Kidney (tissue), 14 donors: ENCODE measurements around the gene TPI1. TPM values are rescaled to one million over a fixed set of nuclear protein-coding genes. Genes with fewer than 3 reads are reported as not detected.

Experiments used
- DNase-seq, 5 donors: peaks; one replicate each; pipeline ENCODE4 v3.0.0-alpha.2; 2013 to 2020
- FAIRE-seq: peaks from 2 replicates; lab custom pipeline; 2012; peaks lifted over from hg19 to GRCh38; lab: Jason Lieb, UNC
- H3K27ac ChIP-seq, 2 donors: one replicate each; pipeline ENCODE4 v1.7.0; 2013; ENCODE audit warnings: low read depth in 2 of 2, low read length in 2 of 2, inconsistent platforms in 1 of 2
- H3K27me3 ChIP-seq: one replicate; pipeline ENCODE4 v1.7.1; 2013; ENCODE audit warnings: low read length, inconsistent platforms; ENCODE audit not compliant: control insufficient read depth, insufficient read depth
- H3K36me3 ChIP-seq, 3 donors: one replicate each; pipeline versions ENCODE4 v1.7.0 to v1.7.1; 2013; ENCODE audit warnings: low read length in 3 of 3, control low read depth in 1 of 3, inconsistent platforms in 1 of 3; ENCODE audit not compliant: insufficient read depth in 3 of 3, control insufficient read depth in 2 of 3
- H3K4me1 ChIP-seq, 3 donors: one replicate each; pipeline versions ENCODE4 v1.7.0 to v1.7.1; 2013; ENCODE audit warnings: low read length in 3 of 3, inconsistent platforms in 1 of 3, low read depth in 1 of 3; ENCODE audit not compliant: control insufficient read depth in 2 of 3, insufficient read depth in 2 of 3
- H3K4me3 ChIP-seq, 3 donors: one replicate each; pipeline versions ENCODE4 v1.7.0 to v1.8.1; 2013; ENCODE audit warnings: low read length in 3 of 3, control low read depth in 1 of 3, inconsistent platforms in 1 of 3
- H3K9ac ChIP-seq, 3 donors: one replicate each; pipeline versions ENCODE4 v1.7.0 to v1.7.1; 2013; ENCODE audit warnings: low read length in 3 of 3, control low read depth in 1 of 3, inconsistent platforms in 1 of 3
- H3K9me3 ChIP-seq, 3 donors: one replicate each; pipeline versions ENCODE4 v1.7.0 to v1.7.1; 2013; ENCODE audit warnings: low read length in 3 of 3, control low read depth in 1 of 3, inconsistent platforms in 1 of 3; ENCODE audit not compliant: control insufficient read depth in 2 of 3, insufficient read depth in 1 of 3
- intact Hi-C: fragments of 100-400 bp; cut with DNase I; formaldehyde crosslinking; loops from one replicate; pipeline ENCODE4 v1.11.1; 2022
- polyA plus RNA-seq: library from polyadenylated mRNA; stranded (reverse); fragments of 350-450 nt; fragmentation: Illumina TruSeq; extraction: RNeasy Lipid Tissue Mini Kit (QIAGEN cat#74804); gene quantifications from one replicate; pipeline ENCODE4 v1.2.3, GENCODE V29; 2014; ENCODE audit warnings: low read depth, low replicate concordance; ENCODE audit not compliant: insufficient read depth
- total RNA-seq: library from RNA; stranded (reverse); fragmentation: NEBNext Ultra II Directional; extraction: Animal tissue kit (Norgen Biotek cat#: 25700); gene quantifications from one replicate; pipeline ENCODE4 v1.2.1, GENCODE V29; 2021
- TF ChIP-seq, protein P1 (sequence below): IDR thresholded peaks from 3 replicates; pipeline ENCODE4 v1.5.1; 2012; ENCODE audit warnings: mild to moderate bottlenecking, moderate library complexity, borderline replicate concordance; ENCODE audit not compliant: insufficient read depth; ENCODE audit errors: extremely low read depth
- donor health status: control.
- donor health status: control.
- donor health status: control.
- donor health status: control.
- donor health status: control.
- donor health status: DM: yes; HTN: yes; CAD: no.
- donor health status: Normal renal cell carcinoma (clear cell type).

TPI1 gene
- total and polyA plus RNA-seq, 2 donors from 2014 or later = 437 to 1,220 TPM

DNA sequence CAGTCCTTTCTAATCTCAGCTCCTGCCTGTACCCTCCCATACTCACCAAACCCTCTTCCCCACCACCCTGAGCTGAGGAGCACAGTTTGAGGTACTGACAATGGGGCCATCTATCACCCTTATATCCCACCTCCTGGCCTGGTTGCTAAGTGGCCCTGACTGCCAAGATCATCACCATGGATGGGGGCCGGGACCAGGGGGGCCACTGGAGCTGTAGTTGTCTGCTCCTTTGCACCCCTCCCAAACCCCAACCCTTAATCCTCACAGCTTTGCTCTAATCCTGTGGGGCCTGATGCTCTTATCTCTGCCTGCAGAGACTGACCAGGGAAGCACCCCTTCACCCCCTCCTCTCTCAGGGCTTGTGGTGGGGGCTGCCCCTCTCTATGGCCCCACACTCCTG lies 27.0 kb upstream of the TPI1 start:
- no peaks in the 10 kb centered on the region for H3K9me3 ChIP-seq
- DNase-seq = no peak
- no peak overlapping the region for H3K9ac ChIP-seq
- H3K36me3 ChIP-seq = peaks cover 0 to 9% (median 0%) of the 10 kb centered on the region in 3 donors
- H3K4me3 ChIP-seq = no peak overlapping the region
- no peaks in the 10 kb centered on the region for H3K4me1 ChIP-seq
- intact Hi-C loops = no loop called here
- H3K27me3 ChIP-seq = no peaks in the 10 kb centered on the region
- no peak overlapping the region for H3K27ac ChIP-seq
- TF ChIP-seq, protein P1, sequence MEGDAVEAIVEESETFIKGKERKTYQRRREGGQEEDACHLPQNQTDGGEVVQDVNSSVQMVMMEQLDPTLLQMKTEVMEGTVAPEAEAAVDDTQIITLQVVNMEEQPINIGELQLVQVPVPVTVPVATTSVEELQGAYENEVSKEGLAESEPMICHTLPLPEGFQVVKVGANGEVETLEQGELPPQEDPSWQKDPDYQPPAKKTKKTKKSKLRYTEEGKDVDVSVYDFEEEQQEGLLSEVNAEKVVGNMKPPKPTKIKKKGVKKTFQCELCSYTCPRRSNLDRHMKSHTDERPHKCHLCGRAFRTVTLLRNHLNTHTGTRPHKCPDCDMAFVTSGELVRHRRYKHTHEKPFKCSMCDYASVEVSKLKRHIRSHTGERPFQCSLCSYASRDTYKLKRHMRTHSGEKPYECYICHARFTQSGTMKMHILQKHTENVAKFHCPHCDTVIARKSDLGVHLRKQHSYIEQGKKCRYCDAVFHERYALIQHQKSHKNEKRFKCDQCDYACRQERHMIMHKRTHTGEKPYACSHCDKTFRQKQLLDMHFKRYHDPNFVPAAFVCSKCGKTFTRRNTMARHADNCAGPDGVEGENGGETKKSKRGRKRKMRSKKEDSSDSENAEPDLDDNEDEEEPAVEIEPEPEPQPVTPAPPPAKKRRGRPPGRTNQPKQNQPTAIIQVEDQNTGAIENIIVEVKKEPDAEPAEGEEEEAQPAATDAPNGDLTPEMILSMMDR = no peak
- FAIRE-seq = no peak

DNA sequence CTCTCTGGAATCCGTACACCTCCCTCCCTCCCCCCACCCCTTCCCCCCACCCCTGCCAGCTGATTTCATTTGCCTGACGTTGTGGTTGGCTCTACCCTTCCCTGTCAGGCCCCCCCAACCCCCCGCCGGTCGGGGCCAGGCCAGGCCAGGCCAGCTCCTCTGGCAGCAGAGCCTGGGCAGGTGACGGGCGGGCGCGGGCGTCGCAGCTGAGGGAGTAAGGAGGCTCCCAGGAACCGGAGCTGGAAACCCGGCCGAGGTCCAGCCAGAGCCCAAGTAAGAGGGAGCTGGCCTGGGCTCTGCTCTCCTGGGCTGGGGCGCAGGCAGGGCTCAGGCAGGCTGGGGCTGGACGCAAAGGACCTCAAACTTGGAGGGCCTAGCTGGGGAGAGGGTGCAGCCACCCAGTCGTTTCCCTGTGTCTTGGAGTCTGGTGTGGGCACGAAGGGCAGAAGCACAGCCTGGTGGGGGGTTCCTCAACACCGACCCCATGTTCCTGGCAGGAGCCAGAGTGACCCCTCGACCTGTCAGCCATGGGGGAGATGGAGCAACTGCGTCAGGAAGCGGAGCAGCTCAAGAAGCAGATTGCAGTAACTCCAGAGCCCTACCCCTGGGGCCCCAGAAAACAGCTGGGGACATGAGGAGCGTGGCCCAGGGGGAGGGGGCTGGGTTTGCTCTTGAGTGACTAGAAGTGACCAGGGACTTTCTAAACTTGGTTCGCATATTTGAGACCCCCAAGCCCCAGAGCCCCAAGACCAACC lies 26.4 kb upstream of the TPI1 start, which contains the start of gene GNB3:
Gene GNB3 (plus strand): TSS at position 165 of the 755 bp plus-strand sequence. CDS start 363 bp downstream, at position 528.
- no peak within 1 kb of the TSS for H3K4me3 ChIP-seq
- H3K9me3 ChIP-seq = no peaks in the 10 kb centered on the region
- TF ChIP-seq, protein P1 = no peak
- no peaks in the 10 kb centered on the region for H3K4me1 ChIP-seq
- no peaks in the 10 kb centered on the region for H3K27me3 ChIP-seq
- intact Hi-C loops = no loop called here
- DNase-seq (peak in 2 of 5 donors; percentile 51 to 80), FAIRE-seq (no peak)
- no peak within 1 kb of the TSS for H3K27ac ChIP-seq
- peaks cover 0 to 9% (median 0%) of the 10 kb centered on the region in 3 donors for H3K36me3 ChIP-seq
- no peak within 1 kb of the TSS for H3K9ac ChIP-seq

DNA sequence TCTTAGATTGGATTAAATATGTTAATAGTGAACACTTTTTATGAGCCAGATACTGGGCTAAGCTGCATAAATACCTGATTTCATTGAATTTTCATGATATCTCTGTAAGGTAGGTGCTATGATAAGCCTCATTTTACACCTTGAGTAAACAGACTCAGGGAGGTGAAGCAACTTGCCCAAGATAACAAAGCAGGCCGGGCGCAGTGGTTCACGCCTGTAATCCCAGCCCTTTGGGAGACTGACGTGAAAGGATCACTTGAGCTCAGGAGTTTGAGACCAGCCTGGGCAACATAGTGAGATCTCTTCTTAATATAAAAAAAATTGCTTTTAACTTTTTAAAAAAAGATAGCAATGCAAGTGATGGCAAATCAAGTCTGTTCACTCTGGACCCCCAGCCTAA lies 25.3 kb upstream of the TPI1 start:
- H3K9me3 ChIP-seq = no peaks in the 10 kb centered on the region
- no peak for FAIRE-seq

More for the DNA sequence above, 25.3 kb upstream of the TPI1 start:
- peaks cover 0 to 9% (median 2%) of the 10 kb centered on the region in 3 donors for H3K36me3 ChIP-seq
- TF ChIP-seq, protein P1 = no peak
- no peak overlapping the region for H3K27ac ChIP-seq
- no peak overlapping the region for H3K4me3 ChIP-seq
- H3K27me3 ChIP-seq = no peaks in the 10 kb centered on the region
- no peak overlapping the region for H3K9ac ChIP-seq
- no peak for DNase-seq
- intact Hi-C loops = no loop called here
- H3K4me1 ChIP-seq = no peaks in the 10 kb centered on the region
